SK-N-SH (cell line): ENCODE results near the gene TXNDC16. TPM values are rescaled to one million over a fixed set of nuclear protein-coding genes. Genes with fewer than 3 reads are reported as not detected.

ENCODE experiments used
- CTCF ChIA-PET: fragments of 300-600, 350-600 bp; formaldehyde crosslinking; extraction: SDS; loops from one replicate; lab custom pipeline; 2021; lab: Yijun Ruan, JAX
- POLR2A ChIA-PET: fragments of 350-600 bp; sonication (Branson Sonifier 250); formaldehyde crosslinking; extraction: SDS; loops from one replicate; lab custom pipeline; 2020; ENCODE audit warnings: antibody characterized with exemption, inconsistent platforms; lab: Yijun Ruan, JAX
- DNase-seq: peaks from one replicate; pipeline ENCODE4 v3.0.0; 2012
- H2AFZ ChIP-seq: fragments of 200-600 bp; sonication (generic); 2 replicates; pipeline ENCODE4 v1.8.1; 2016; ENCODE audit warnings: antibody characterized with exemption, mild to moderate bottlenecking, low read depth
- H3F3A ChIP-seq: fragments of 200-600 bp; sonication (generic); replicated peaks from 2 replicates; pipeline ENCODE3; 2016; ENCODE audit warnings: antibody characterized with exemption, mild to moderate bottlenecking; ENCODE audit not compliant: insufficient read depth
- H3K27ac ChIP-seq, 2 experiments: fragments of 200-500 bp in 1 of 2; fragments of 200-600 bp in 1 of 2; sonication (Bioruptor generic) in 1 of 2; sonication (generic), shearing (Covaris generic) in 1 of 2; 2 replicates each; pipeline versions ENCODE4 v1.5.1 to v1.6.1; 2014 to 2016; ENCODE audit warnings: low read depth in 2 of 2, inconsistent platforms in 1 of 2, low read length in 1 of 2, mild to moderate bottlenecking in 1 of 2, mixed read lengths in 1 of 2
- H3K27me3 ChIP-seq: fragments of 200-600 bp; sonication (generic), shearing (Covaris generic); 2 replicates; pipeline ENCODE4 v1.6.1; 2016; ENCODE audit warnings: mixed run types; ENCODE audit not compliant: insufficient read depth
- H3K36me3 ChIP-seq, 2 experiments: fragments of 200-500 bp in 1 of 2; fragments of 200-600 bp in 1 of 2; sonication (Bioruptor generic) in 1 of 2; sonication (generic) in 1 of 2; replicated peaks in 1 of 2; 2 replicates each; pipeline versions ENCODE3 to v1.5.1; 2014 to 2016; ENCODE audit warnings: low read length in 1 of 2, mild to moderate bottlenecking in 1 of 2; ENCODE audit not compliant: insufficient read depth in 2 of 2, control insufficient read depth in 1 of 2
- H3K4me1 ChIP-seq, 2 experiments: fragments of 200-500 bp in 1 of 2; fragments of 200-600 bp in 1 of 2; sonication (Bioruptor generic) in 1 of 2; sonication (generic), shearing (Covaris generic) in 1 of 2; 2 replicates each; pipeline versions ENCODE4 v1.5.1 to v1.6.1; 2014 to 2016; ENCODE audit warnings: low read depth in 1 of 2, low read length in 1 of 2, mixed run types in 1 of 2; ENCODE audit not compliant: insufficient read depth in 2 of 2, control insufficient read depth in 1 of 2
- H3K4me2 ChIP-seq: fragments of 200-600 bp; sonication (generic), shearing (Covaris generic); 2 replicates; pipeline ENCODE4 v1.6.1; 2017; ENCODE audit warnings: mixed run types
- H3K4me3 ChIP-seq, 2 experiments: fragments of 200-500 bp in 1 of 2; fragments of 200-600 bp in 1 of 2; sonication (Bioruptor generic) in 1 of 2; sonication (generic), shearing (Covaris generic) in 1 of 2; 2 replicates each; pipeline versions ENCODE4 v1.5.1 to v1.8.1; 2014 to 2016; ENCODE audit warnings: low read depth in 2 of 2, inconsistent platforms in 1 of 2, low read length in 1 of 2, mild to moderate bottlenecking in 1 of 2, mixed read lengths in 1 of 2, moderate library complexity in 1 of 2
- H3K79me2 ChIP-seq: fragments of 200-600 bp; sonication (generic); 2 replicates; pipeline ENCODE4 v1.8.1; 2017; ENCODE audit warnings: mild to moderate bottlenecking; ENCODE audit not compliant: insufficient read depth
- H3K9ac ChIP-seq: fragments of 200-600 bp; sonication (generic); 2 replicates; pipeline ENCODE4 v1.6.1; 2017; ENCODE audit warnings: mixed run types
- H3K9me2 ChIP-seq: fragments of 200-600 bp; sonication (generic); 2 replicates; pipeline ENCODE4 v1.6.1; 2017; ENCODE audit warnings: mixed run types
- H3K9me3 ChIP-seq: fragments of 200-600 bp; sonication (generic); 2 replicates; pipeline ENCODE4 v1.6.1; 2017; ENCODE audit warnings: mixed run types, mild to moderate bottlenecking, moderate library complexity
- H4K20me1 ChIP-seq: fragments of 200-600 bp; sonication (generic); 2 replicates; pipeline ENCODE4 v1.6.1; 2017; ENCODE audit warnings: mild to moderate bottlenecking, mixed run types; ENCODE audit not compliant: insufficient read depth
- CHD2 ChIP-seq: fragments of 150-350 bp; IDR thresholded peaks from 2 replicates; pipeline ENCODE4 v1.6.1; 2018; ENCODE audit warnings: low read length; ENCODE audit not compliant: partially characterized antibody
- GABPA ChIP-seq: IDR thresholded peaks from 2 replicates; pipeline ENCODE4 v1.4.0; 2012; ENCODE audit warnings: low read depth, mild to moderate bottlenecking
- MXI1 ChIP-seq: IDR thresholded peaks from 2 replicates; pipeline ENCODE4 v1.6.1; 2012; ENCODE audit warnings: mild to moderate bottlenecking, low read depth, low read length, improper control_type of control experiment
- POLR2AphosphoS5 ChIP-seq: IDR thresholded peaks from 2 replicates; pipeline ENCODE4 v1.6.1; 2012; ENCODE audit warnings: low read depth, low read length
- SMC3 ChIP-seq: IDR thresholded peaks from 2 replicates; pipeline ENCODE4 v1.6.1; 2012; ENCODE audit warnings: low read depth, low read length, improper control_type of control experiment
- TEAD4 ChIP-seq: IDR thresholded peaks from 2 replicates; pipeline ENCODE4 v1.4.0; 2012; ENCODE audit warnings: mild to moderate bottlenecking, borderline replicate concordance; ENCODE audit not compliant: insufficient read depth
- WGBS: methylation state at CpG from one replicate; pipeline ENCODE4 v1.1.6; 2017; ENCODE audit warnings: low lambda C conversion rate; 5-methylcytosine and 5-hydroxymethylcytosine counted together
- polyA plus RNA-seq, 3 experiments: library from polyadenylated mRNA; depleted of rRNA; stranded (reverse); fragments of >200 nt; gene quantifications; 2 replicates each; pipeline ENCODE4 v1.2.3, GENCODE V29; 2012
- TF ChIP-seq, protein P1 (sequence below): IDR thresholded peaks from 2 replicates; pipeline ENCODE4 v1.4.0; 2012; ENCODE audit warnings: low read depth, borderline replicate concordance
- TF ChIP-seq, protein P2 (sequence below): fragments of 150-350 bp; IDR thresholded peaks from 2 replicates; pipeline ENCODE4 v1.6.1; 2017; ENCODE audit warnings: antibody characterized with exemption, low read length, low read depth, borderline replicate concordance
- TF ChIP-seq, protein P3 (sequence below): IDR thresholded peaks from 2 replicates; pipeline ENCODE4; 2012
- TF ChIP-seq, protein P4 (sequence below): IDR thresholded peaks from 2 replicates; pipeline ENCODE4 v1.6.1; 2012; ENCODE audit warnings: mild to moderate bottlenecking, low read depth, low read length, moderate library complexity
- TF ChIP-seq, protein P5 (sequence below): fragments of 150-350 bp; IDR thresholded peaks from 2 replicates; pipeline ENCODE4 v1.6.1; 2016; ENCODE audit warnings: mild to moderate bottlenecking, low read depth, low read length

The TXNDC16 gene
- polyA plus RNA-seq, 1 of the 3 experiments (the other 2 are of a cell fraction) = 0.95 TPM

DNA sequence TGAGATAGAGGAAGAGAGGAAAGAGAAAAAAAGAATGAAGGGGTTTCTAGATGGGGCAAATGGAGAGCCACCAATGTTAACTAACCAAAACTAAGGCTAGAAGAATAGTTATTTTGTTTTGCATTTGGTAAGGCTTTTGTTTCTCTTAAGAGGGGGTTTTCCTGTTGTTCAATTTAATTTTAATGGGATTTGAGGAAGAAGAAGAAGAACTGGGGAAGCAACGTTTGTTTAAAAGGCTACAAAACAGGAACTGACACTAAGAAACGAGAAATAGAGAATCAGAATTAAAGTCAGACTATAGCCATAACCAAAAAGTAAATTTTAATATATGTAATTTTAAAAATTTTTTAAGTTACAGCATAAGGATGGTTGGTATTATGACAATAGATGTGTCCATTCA lies 13.7 kb downstream of the TXNDC16 start:
- TF ChIP-seq, protein P1, sequence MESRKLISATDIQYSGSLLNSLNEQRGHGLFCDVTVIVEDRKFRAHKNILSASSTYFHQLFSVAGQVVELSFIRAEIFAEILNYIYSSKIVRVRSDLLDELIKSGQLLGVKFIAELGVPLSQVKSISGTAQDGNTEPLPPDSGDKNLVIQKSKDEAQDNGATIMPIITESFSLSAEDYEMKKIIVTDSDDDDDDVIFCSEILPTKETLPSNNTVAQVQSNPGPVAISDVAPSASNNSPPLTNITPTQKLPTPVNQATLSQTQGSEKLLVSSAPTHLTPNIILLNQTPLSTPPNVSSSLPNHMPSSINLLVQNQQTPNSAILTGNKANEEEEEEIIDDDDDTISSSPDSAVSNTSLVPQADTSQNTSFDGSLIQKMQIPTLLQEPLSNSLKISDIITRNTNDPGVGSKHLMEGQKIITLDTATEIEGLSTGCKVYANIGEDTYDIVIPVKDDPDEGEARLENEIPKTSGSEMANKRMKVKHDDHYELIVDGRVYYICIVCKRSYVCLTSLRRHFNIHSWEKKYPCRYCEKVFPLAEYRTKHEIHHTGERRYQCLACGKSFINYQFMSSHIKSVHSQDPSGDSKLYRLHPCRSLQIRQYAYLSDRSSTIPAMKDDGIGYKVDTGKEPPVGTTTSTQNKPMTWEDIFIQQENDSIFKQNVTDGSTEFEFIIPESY = no peak
- TF ChIP-seq, protein P2, sequence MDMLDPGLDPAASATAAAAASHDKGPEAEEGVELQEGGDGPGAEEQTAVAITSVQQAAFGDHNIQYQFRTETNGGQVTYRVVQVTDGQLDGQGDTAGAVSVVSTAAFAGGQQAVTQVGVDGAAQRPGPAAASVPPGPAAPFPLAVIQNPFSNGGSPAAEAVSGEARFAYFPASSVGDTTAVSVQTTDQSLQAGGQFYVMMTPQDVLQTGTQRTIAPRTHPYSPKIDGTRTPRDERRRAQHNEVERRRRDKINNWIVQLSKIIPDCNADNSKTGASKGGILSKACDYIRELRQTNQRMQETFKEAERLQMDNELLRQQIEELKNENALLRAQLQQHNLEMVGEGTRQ = no peak
- TF ChIP-seq, protein P3, sequence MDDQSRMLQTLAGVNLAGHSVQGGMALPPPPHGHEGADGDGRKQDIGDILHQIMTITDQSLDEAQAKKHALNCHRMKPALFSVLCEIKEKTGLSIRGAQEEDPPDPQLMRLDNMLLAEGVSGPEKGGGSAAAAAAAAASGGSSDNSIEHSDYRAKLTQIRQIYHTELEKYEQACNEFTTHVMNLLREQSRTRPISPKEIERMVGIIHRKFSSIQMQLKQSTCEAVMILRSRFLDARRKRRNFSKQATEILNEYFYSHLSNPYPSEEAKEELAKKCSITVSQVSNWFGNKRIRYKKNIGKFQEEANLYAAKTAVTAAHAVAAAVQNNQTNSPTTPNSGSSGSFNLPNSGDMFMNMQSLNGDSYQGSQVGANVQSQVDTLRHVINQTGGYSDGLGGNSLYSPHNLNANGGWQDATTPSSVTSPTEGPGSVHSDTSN = no peak
- TF ChIP-seq GABPA (no peak), MXI1 (no peak), SMC3 (no peak), TEAD4 (no peak), CHD2 (no peak), POLR2AphosphoS5 (no peak)
- TF ChIP-seq, protein P4, sequence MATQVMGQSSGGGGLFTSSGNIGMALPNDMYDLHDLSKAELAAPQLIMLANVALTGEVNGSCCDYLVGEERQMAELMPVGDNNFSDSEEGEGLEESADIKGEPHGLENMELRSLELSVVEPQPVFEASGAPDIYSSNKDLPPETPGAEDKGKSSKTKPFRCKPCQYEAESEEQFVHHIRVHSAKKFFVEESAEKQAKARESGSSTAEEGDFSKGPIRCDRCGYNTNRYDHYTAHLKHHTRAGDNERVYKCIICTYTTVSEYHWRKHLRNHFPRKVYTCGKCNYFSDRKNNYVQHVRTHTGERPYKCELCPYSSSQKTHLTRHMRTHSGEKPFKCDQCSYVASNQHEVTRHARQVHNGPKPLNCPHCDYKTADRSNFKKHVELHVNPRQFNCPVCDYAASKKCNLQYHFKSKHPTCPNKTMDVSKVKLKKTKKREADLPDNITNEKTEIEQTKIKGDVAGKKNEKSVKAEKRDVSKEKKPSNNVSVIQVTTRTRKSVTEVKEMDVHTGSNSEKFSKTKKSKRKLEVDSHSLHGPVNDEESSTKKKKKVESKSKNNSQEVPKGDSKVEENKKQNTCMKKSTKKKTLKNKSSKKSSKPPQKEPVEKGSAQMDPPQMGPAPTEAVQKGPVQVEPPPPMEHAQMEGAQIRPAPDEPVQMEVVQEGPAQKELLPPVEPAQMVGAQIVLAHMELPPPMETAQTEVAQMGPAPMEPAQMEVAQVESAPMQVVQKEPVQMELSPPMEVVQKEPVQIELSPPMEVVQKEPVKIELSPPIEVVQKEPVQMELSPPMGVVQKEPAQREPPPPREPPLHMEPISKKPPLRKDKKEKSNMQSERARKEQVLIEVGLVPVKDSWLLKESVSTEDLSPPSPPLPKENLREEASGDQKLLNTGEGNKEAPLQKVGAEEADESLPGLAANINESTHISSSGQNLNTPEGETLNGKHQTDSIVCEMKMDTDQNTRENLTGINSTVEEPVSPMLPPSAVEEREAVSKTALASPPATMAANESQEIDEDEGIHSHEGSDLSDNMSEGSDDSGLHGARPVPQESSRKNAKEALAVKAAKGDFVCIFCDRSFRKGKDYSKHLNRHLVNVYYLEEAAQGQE = no peak
- TF ChIP-seq, protein P5, sequence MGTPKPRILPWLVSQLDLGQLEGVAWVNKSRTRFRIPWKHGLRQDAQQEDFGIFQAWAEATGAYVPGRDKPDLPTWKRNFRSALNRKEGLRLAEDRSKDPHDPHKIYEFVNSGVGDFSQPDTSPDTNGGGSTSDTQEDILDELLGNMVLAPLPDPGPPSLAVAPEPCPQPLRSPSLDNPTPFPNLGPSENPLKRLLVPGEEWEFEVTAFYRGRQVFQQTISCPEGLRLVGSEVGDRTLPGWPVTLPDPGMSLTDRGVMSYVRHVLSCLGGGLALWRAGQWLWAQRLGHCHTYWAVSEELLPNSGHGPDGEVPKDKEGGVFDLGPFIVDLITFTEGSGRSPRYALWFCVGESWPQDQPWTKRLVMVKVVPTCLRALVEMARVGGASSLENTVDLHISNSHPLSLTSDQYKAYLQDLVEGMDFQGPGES = no peak
- no peaks in the 10 kb centered on the region for H3K9me3 ChIP-seq
- H3K27ac ChIP-seq = no peak overlapping the region
- WGBS = 65% methylated on average over 2 of the region's 2 CpGs
- H3K4me1 ChIP-seq = no peaks in the 10 kb centered on the region
- H3K79me2 ChIP-seq = no peaks in the 10 kb centered on the region
- no peaks in the 10 kb centered on the region for H3K27me3 ChIP-seq
- no peak overlapping the region for H3K9ac ChIP-seq
- no peaks in the 10 kb centered on the region for H3F3A ChIP-seq
- no peaks in the 10 kb centered on the region for H3K9me2 ChIP-seq
- no peak overlapping the region for H3K4me2 ChIP-seq
- no peak overlapping the region for H2AFZ ChIP-seq
- no peak for DNase-seq
- CTCF ChIA-PET = no interaction called here
- H3K36me3 ChIP-seq = peaks cover 0 to 6% of the 10 kb centered on the region in 2 experiments
- no peaks in the 10 kb centered on the region for H4K20me1 ChIP-seq
- no peak overlapping the region for H3K4me3 ChIP-seq
- POLR2A ChIA-PET = no interaction called here
